GM12874 (cell line): Measurements from ENCODE around the gene KRT8.

Source experiments
- CTCF ChIP-seq: IDR thresholded peaks from 2 replicates; pipeline ENCODE4 v1.5.1; 2011; ENCODE audit warnings: low read depth, mild to moderate bottlenecking, control low read depth, low read length, moderate library complexity; ENCODE audit not compliant: insufficient read depth

Gene KRT8

DNA sequence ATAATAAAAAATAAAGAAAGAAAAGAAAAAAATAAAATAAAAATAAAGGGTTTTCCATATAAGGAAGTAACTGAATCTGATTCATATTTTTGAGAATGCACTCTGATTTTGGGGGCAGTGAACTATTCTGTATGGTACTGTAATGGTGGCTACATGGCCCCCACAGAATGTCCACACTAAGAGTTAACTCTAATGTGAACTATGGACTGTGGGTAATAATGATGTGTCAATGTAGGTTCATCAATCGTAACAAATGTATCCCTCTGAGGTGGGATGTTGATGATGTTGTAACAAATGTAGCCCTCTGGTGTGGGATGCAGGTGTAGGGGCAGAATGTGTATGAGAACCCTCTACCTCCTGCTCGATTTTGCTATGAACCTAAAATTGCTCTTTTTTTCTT lies 13.8 kb downstream of the KRT8 start:
- no peak for TF ChIP-seq CTCF

DNA sequence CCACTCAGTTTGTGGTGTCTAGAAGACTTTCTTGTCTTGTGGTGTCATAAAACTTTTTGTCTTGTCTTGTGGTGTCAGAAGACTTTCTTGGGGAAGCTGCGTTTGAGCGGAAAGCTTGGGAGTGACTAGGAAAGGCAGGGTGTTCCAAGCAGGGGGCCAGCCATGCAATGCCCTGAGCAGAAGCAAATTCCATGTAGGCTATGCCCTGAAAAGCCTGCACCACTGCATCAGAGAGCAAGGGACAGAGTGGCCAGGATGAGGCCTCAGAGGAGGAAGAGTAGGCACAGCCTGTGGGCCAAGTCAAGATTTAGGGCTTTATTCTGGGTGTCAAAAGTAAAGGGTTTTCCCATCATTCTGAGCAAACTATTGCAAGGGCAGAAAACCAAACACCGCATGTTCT lies 14.5 kb downstream of the KRT8 start:
- TF ChIP-seq CTCF = no peak

- peak; percentile 89 for TF ChIP-seq CTCF
Measured at GRCh38 chr12:52884526-52885293, 20.2 kb downstream of the KRT8 start.

- TF ChIP-seq CTCF = peak; percentile 85
Measured at GRCh38 chr12:52879394-52880351, 25.2 kb downstream of the KRT8 start.

GRCh38 chr12:52878507-52879393 lies 26.1 kb downstream of the KRT8 start:
- TF ChIP-seq CTCF = no peak

- no peak for TF ChIP-seq CTCF
Measured at GRCh38 chr12:52877242-52877641, 27.6 kb downstream of the KRT8 start.

- TF ChIP-seq CTCF = no peak
Measured at GRCh38 chr12:52876372-52876771, 28.5 kb downstream of the KRT8 start.
